COR-L47 (cell line): ENCODE data around the gene RAD23B.
"Not testable (repeated sequence)": the region's sequence is repeated elsewhere in the genome, so short reads cannot be mapped to it uniquely, and the experiment has no call there.

Experiments used
- DNase-seq: peaks from one replicate; lab custom pipeline; 2025; lab: John Stamatoyannopoulos, UW

Gene RAD23B

DNA sequence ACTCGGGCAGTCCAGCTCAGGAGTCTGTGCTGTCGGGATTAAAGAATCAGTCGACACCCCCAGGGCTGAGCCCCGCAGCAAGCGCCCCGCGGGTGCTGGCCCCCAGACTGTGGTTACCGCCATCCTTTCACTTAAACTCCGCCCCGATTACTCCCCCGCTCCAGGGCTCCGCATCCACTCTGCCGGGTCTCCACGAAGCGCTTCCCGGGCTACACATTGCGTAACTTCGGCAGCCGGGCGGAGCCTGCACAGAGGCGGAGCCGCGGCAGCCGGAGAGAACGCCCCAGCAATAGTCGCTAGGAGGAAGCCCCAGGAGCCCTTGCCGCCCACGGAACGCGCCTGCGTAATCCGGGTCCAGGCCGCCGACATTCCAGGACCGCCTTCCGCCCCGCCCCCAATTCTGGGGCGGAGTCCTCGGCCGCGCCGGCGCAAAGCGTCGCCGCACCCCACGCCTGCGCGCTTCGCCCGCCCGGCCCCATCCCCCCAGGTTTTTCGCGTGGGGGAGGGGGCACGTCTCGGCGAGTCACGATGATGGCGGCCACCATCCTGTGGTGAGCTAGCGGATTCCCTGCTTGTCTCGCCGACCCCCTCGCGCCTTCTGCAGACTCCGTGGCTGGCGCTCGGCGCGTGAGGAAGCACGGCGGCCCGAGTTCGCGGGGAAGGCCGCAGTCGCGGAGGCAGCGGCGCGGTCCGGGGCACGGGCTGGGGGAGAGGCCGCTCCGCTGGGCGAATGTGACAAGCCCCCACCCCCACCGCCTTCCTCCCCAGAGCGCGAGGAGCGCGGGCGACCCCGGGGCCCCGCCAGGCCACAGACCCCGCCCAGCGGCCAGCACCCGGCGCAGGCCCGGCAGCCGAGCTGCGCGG lies at the start of gene RAD23B:
Gene RAD23B, plus strand, starts transcription at position 521 of the 864 bp plus-strand sequence. CDS start 351 bp downstream, outside the sequence.
- peak; percentile 98 for DNase-seq

DNA sequence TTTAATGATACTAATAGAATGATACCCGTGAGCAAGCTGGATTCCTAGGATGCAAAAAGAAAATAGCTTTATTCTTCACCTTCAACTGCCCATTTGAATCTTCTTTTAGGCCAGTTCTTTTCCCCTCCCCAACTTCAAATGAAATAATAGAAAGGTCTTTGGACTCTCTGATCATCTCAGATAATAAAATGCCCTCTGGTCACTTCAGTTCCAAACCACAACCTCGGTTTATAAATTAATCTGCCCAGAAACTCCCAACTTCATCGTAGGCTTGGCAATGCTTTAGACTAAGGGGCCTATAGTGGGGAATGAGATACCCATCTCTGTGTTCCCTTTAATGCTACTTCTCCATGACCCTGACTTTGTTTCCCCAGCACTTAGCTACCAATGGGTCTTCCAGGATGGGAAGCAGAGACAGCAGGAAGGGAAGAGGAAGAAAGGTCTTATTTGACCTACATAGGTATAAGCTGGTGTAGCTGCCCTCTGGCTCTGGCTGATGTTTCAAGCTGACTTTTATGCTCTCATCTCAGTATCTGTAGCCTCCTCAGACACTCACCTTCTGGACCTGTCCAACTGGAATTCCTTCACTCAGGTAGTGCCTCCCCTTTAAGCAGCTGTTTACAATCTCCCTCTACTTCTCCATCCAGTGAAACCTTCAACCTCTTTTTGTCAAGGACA lies 47.2 kb upstream of the RAD23B start:
- DNase-seq = no peak

DNA sequence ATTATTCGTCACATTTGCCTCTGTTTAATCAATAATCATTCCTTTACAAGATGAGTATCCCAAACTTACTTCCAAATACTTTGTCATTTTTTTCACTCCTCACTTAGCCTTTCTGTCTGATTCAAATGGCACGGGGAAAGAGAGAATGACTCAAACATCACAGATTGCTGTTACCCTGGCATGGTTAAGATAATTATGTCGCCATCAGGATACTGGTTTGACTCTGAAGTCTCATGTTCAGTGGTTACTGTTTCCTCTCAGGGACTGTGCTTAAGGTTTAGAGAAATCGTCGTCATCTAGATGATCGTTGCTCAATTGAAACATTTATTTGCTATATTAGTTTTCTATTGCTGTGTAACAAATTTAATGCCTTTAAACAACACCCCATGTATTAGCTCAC lies 45.2 kb upstream of the RAD23B start:
- no peak for DNase-seq

DNA sequence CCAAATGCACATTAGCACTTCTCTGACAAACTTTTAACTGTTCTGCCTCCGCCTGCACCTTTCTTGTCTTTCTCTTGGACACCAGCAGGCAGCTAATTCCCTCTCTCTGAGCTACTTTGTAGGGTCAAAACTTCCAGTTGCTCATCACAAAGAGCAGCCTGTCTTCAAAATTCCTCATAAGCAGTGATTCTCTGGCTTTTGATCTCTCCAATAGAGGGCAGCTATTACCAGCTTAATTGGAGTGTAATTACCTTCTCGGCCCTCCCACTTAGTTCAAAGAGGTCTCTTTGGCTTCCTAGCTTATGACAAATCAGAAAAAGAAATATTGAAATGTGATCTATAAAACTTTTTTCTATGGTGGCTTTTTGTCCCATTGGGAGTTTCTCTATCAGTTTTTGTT lies 43.6 kb upstream of the RAD23B start:
- DNase-seq = peak; percentile 18

DNA sequence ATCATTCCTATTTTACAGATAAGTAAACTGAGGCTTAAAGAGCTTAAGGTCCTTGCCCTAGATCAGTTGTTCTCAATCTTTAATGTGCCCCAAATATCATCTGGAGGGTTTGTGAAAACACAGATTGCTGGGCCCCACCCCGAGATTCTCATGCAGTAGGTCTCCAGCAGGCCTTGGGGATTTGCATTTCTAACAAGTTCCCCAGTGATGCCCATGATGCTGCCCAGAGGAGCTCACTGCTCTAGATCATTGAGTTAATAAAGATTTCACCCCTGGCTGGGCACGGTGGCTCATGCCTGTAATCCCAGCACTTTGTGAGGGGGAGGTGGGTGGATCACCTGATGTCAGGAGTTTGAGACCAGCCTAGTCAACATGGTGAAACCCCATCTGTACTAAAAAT lies 42.8 kb upstream of the RAD23B start:
- no peak for DNase-seq

DNA sequence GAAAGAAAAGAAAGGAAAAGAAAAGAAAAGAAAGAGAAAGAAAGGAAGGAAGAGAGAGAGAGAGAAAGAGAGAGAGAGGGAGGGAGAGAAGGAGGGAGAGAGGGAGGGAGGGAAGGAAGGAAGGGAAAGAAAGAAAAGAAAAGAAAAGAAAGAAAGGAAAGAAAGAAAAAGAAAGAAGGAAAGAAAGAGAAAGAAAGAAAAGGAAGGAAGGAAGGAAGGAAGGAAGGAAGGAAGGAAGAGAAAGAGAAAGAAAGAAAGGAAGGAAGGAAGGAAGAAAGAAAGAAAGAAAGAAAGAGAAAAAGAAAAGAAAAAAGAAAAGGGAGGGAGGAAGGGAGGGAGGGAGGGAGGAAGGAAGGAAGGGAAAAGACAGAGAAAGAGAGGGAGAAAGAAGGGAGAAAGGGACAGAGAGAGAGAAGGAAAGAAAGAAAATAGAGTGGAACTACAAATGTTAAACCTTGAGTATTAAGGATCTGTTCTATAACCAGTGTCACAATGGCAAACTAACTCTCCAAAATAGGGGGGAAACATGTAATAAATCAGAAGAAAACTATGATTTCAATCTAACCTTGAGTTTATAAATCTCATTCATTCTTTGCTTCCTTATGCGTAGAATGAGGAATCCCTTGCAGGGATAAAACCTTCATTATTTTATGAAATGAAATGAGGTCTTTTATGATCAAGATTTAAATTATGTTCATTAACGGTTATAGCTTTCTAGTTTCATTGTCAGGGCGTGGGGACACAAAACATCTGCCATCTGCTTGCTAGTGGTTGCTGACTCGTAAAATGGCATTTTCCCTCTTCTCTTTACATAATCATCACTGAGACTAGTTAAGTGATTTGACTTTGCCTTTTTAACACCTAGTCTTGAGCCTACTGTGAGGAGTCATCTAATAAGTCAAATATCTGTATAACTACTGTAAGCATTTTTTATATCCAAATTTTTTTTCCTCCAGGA lies 40.7 kb upstream of the RAD23B start:
- DNase-seq = no peak

DNA sequence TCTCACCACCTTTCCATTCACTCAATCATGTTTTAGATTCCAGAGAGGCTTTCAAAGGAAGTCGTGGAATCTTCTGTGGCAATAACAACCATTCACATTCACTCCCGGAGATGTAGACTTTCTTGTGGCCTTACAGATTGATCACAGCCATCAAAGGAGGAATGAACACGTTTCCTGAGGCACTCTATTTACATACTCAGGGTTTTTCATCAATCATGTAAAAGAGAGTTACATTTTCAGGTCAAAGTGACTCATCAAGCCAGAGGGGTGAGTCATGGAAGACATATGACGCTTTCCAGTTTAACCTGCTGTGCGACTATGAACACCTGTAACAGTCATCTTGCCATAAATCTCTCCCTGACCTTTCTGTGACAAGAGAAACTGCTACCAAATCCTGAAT lies 39.3 kb upstream of the RAD23B start:
- no peak for DNase-seq

DNA sequence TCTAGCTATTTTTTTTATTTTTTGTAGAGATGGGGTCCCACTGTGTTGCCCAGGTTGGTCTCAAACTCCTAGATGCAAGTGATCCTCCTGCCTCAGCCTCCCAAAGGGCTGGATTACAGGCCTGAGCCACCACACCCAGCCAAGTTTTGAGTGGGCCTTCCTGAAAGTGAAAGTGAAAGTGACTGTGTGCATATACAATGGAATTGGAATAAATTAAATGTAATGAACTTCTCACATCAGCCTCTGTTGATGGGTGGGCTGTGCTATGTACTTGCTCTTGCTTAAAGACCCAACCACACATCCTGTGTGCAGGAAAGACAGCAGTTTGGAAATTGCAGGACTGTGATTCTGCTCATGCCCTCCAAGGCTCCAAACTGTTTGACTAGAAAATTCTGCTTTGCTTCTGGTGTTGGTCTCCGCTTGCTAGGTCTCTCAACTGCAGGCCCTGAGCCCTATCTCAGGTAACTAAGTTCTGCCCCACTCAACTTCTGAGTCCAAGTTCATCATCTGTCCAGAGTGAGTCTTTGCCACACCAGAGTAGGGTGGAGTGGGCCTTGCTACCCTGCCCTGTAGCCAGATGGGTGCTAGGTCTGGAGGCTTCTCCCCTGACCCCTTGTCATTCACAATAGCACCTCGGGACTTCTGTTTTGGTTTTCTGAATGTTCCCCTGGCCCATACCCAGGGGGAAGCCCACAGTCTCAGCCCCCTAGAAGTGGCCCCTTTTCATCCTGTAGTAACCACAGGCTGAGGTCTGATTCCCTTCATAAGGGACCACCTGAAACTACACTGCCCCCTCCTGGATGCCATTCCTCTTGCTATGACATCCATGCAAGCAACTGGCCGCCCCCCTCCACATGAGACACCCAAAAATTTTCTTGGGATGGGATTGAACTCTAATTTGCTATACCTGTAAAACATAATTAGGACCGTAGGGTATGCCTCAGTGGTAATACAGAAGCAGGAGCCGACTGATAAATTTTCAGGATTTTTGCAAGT lies 36.5 kb upstream of the RAD23B start:
- no peak for DNase-seq

DNA sequence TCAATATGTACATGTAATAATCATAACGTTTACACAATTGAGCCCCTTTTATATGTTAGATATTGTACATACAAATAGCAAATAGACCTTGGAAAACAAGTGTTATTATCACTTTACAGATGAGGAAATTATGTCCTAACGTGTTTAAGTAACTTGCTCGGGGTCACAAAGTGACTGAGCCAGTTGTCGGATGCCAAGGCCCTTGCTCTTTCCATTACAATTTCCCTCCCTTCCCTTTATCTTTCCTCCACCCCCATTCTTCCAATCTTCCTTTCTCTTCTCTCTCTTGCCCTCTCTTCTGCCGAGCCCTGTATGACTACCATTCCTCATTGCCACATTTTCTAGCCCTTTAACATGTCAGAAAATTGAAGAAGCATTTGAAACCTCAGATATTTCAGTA lies 34.4 kb upstream of the RAD23B start:
- no peak for DNase-seq

DNA sequence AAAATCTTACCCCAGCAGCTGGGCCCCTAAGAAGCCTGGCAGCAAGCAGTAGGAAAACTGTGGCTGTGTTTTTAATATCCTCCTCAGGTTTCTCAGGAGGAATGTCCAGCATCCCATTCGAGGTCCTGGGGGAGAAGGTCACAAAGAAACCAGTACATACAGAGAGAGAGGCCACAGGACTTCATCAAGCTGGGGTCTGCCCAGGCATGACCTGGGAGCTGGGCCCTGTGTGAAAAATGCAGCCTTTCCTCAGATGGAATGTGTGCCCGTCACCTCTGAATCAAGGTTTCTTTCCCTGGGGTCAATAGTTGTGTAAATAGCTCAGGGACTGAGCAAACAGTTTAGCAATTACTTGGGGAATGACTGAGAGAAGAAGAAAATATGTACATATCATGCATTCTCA lies 33.9 kb upstream of the RAD23B start:
- no peak for DNase-seq

DNA sequence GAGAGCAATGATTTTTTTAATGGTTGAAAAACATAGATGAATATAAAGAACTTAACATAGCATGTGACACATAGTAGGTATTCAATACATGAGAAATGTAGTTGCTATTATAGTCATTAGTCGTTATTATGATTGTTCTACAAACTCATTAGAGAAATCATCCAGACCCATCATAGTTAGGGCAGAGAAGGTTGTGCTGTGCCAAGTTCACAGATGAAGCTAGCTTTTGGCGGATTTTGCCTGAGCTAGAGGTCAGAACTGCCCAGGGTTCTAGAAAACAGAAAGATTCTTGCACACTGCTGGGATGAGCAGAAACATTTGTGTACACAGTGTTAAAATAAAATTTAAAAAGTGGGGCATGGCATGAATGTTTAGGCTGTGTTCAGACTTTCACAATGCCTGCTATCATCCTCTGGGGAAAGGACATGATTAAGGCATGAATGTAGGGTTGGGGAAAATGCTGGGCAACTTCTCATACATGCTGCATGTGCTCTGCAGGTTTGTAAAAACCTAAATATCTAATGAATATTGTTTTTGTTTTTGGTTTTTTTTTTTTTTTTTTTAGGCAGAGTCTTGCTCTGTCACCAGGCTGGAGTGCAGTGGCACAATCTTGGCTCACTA lies 33.3 kb upstream of the RAD23B start:
- DNase-seq = no peak

DNA sequence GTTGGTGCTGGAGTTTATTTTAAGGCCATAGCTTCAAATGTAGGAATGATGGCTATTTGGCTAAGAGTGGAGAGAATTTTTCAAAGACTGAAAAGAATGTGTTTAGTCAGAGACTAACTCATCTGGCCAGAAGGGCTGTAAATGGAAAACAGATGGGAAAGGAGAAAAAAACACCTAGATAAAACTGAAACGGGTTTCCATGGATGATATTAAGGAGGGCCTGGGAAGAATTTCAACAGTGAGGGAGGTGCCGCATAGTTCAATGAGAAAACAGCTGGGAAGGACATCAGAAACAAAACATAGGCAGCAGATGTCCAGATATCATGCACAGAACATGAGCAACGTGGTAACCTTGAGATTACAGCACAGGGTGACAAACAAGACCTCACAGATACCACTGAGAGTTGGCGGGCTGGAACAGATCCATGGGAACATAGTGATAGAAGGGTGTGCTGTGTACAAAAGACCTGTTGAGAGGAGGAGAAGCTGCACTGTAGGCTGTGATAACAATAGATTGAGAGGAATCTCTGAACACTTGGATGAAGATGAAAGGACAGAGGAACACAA lies 31.2 kb upstream of the RAD23B start:
- DNase-seq = no peak

DNA sequence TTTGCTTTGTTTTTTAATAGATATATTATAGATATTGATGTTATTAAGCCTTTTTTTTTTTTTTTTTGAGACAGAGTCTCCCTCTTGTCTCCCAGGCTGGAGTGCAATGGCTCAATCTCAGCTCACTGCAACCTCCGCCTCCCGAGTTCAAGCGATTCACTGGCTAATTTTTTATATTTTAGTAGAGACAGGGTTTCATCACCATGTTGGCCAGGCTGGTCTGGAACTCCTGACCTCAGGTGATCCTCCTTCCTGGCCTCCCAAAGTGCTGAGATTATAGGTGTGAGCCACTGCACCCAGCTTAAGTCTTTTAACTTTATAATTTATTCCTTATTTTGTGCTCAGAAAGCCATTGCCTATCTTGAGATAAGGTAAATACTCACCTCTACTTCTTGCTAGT lies 24.2 kb upstream of the RAD23B start:
- DNase-seq = no peak

DNA sequence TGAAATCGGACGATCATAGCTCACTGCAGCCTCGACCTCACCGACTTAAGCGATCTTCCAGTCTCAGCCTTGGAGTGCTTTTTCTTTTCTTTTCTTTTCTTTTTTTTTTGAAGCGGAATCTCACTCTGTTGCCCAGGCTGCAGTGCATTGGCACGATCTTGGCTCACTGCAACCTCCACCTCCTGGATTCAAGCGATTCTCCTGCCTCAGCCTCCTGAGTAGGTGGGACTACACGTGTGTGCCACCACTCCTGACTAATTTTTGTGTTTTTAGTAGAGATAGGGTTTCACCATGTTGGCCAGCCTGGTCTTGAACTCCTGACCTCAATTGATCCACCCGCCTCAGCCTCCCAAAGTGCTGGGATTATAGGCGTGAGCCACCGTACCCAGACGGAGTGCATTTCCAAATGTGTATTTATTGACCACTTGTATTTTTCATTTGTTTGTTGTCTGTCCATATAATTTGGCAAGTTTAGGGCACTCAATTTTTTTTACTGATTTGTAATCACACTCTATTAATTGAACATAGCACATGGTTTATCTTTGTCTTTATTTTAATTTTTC lies 23.2 kb upstream of the RAD23B start:
- not testable (repeated sequence) for DNase-seq

DNA sequence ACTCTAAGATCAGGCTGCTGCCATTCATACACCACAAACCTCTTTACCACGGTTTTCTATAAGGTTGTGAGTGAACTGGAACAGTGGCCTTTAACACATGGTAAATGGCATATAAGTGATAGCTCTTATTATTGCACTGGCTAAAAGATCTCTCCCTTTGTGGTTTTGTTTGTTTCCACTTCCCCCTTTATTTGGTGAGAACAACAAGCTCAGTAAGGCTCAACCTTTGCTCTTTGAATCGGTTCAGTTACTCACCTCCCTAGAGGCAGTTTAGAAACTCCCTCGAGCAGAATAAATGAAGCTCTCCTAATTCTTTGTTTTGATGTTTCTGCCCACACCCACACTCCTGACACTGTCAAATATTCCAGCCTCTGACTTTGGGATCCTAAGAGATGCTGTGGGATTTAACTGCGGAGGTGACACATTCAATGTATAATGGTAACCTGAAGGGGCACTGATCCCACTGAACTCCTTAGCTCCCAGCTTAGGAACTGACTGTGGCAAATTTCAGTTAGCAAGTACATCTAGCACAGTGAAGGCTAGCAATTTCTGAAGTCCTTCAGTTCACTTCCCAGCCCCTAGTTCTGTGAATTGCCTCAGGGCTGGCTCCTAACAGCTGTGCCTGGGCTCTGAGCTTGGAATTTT lies 22.5 kb upstream of the RAD23B start:
- no peak for DNase-seq

DNA sequence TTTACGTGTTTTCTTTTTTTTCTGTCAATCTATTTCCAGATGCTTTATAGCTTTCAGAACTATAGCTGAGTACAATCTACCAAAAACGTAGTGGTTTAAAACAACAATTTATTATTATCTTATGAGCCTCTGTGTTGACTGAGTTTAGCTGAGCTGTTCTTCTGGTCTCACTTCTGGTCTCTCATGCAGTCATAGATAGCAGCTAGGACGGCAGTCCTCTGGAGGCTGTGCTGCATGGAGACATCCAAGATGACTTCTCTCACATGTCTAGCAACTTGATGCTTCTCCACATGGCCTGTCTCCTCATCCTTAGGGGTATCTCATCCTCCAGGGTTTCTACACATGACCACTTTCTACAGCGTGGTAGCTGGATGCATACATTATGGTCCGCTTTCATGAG lies 22.0 kb upstream of the RAD23B start:
- no peak for DNase-seq

DNA sequence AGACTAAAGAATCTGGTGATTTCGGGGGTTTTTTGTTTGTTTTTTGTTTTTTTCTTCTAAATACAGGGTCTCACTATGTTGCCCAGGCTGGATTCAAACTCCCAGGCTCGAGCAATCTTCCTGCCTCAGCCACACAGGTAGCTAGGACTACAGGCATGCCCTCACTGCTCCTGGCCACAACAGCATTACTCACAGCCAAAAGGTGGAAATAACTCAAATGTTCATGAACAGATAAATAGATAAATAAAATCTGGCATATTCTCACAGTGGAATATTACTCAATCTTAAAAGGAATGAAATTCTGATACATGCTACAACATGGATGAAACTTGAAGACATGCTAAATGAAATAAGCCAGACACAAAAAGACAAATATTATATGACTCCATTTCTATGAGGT lies 19.8 kb upstream of the RAD23B start:
- no peak for DNase-seq

DNA sequence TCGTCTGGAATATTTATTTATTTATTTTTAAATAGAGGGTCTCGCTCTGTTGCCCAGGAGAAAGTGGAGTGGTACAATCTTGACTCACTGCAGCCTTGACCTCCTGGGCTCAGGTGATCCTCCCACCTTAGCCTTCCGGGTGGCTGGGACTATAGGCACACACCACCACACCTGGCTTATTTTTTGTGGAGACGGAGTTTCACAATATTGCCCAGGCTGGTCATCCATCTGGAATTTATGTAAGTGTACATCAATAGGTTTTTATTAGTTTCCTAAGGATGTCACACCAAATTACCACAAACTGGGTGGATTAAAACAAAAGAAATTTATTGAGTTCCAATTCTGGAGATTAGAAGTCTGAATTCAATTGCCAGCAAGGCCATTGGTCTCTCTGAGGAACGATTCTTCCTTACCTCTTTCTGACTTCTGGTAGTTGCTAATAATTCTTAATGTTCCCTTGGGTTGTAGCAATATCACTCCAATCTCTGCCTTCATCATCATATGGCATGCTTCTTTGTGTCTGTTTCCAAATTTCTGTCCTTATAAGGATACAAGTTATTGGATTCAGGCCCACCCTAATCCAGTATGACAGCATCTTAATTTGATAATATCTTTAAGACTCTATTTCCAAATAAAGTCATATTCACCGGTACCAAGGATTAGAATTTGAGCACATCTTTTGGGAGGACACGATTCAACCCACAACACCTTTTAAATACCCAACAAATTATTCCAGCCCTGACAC lies 16.3 kb upstream of the RAD23B start:
- DNase-seq = no peak

DNA sequence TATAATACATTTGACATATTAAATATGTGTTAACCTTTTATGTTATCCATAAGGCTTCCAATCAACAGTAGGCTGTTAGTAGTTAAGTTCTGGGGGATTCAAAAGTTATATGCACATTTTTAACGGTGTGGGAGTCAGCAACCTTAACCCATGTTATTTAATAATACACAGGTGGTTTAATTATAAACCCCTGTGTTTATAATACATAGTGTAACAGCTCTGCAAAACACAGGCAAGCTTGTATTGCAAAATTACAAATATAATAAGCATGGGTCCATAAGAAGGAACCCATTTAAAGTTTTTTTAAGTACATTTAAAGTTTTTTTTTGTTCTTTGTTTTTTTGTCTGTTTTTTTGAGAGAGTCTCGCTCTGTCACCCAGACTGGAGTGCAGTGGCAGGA lies 14.5 kb upstream of the RAD23B start:
- no peak for DNase-seq
